HEK293 (cell line): ENCODE results near the gene RNF225.

Experiments
- AEBP2 ChIP-seq: fragments of 450-650 bp; formaldehyde crosslinking; IDR thresholded peaks from 2 replicates; pipeline ENCODE4 v1.5.1; 2016; ENCODE audit warnings: missing biosample characterization, missing genetic modification characterization, borderline replicate concordance
- PRDM2 ChIP-seq: fragments of 450-650 bp; formaldehyde crosslinking; IDR thresholded peaks from 2 replicates; pipeline ENCODE4 v1.5.1; 2016; ENCODE audit warnings: missing biosample characterization, missing genetic modification characterization, borderline replicate concordance
- PRDM4 ChIP-seq: fragments of 450-650 bp; formaldehyde crosslinking; IDR thresholded peaks from 2 replicates; pipeline ENCODE4 v1.5.1; 2017; ENCODE audit warnings: missing biosample characterization, missing genetic modification characterization
- RBAK ChIP-seq: fragments of 450-650 bp; formaldehyde crosslinking; IDR thresholded peaks from 2 replicates; pipeline ENCODE4 v1.5.1; 2016; ENCODE audit warnings: missing biosample characterization, missing genetic modification characterization
- TCF7L2 ChIP-seq: IDR thresholded peaks from 2 replicates; pipeline ENCODE4 v1.6.1; 2011; ENCODE audit warnings: low read depth, mild to moderate bottlenecking, inconsistent platforms, low read length, moderate library complexity, borderline replicate concordance
- ZBTB1 ChIP-seq: fragments of 450-650 bp; formaldehyde crosslinking; IDR thresholded peaks from 2 replicates; pipeline ENCODE4 v1.5.1; 2016; ENCODE audit warnings: missing biosample characterization, missing genetic modification characterization
- ZEB2 ChIP-seq: fragments of 450-650 bp; formaldehyde crosslinking; IDR thresholded peaks from 2 replicates; pipeline ENCODE4 v1.5.1; 2016; ENCODE audit warnings: missing biosample characterization, missing genetic modification characterization
- ZNF138 ChIP-seq: fragments of 450-650 bp; formaldehyde crosslinking; IDR thresholded peaks from 2 replicates; pipeline ENCODE4 v1.5.1; 2016; ENCODE audit warnings: missing biosample characterization, missing genetic modification characterization, borderline replicate concordance
- ZNF174 ChIP-seq: fragments of 450-650 bp; formaldehyde crosslinking; IDR thresholded peaks from 2 replicates; pipeline ENCODE4 v1.5.0; 2017; ENCODE audit warnings: missing biosample characterization, mild to moderate bottlenecking, missing genetic modification characterization
- ZNF2 ChIP-seq: fragments of 450-650 bp; formaldehyde crosslinking; IDR thresholded peaks from 2 replicates; pipeline ENCODE4 v1.5.1; 2016; ENCODE audit warnings: missing biosample characterization, missing genetic modification characterization
- ZNF239 ChIP-seq: fragments of 450-650 bp; formaldehyde crosslinking; IDR thresholded peaks from 2 replicates; pipeline ENCODE4 v1.5.1; 2016; ENCODE audit warnings: missing biosample characterization, missing genetic modification characterization
- ZNF394 ChIP-seq: fragments of 450-650 bp; formaldehyde crosslinking; IDR thresholded peaks from 2 replicates; pipeline ENCODE4 v1.5.1; 2016; ENCODE audit warnings: missing biosample characterization, missing genetic modification characterization, mild to moderate bottlenecking, moderate library complexity, borderline replicate concordance
- ZNF621 ChIP-seq: fragments of 450-650 bp; formaldehyde crosslinking; IDR thresholded peaks from 2 replicates; pipeline ENCODE4 v1.5.1; 2017; ENCODE audit warnings: missing biosample characterization, missing genetic modification characterization
- ZSCAN5A ChIP-seq: fragments of 450-650 bp; formaldehyde crosslinking; IDR thresholded peaks from 2 replicates; pipeline ENCODE4 v1.5.1; 2016; ENCODE audit warnings: missing biosample characterization, missing genetic modification characterization
- TF ChIP-seq, protein P1 (sequence below): fragments of 450-650 bp; formaldehyde crosslinking; IDR thresholded peaks from 2 replicates; pipeline ENCODE4 v1.5.1; 2016; ENCODE audit warnings: missing biosample characterization, missing genetic modification characterization
- TF ChIP-seq, protein P2 (sequence below): fragments of 450-650 bp; formaldehyde crosslinking; IDR thresholded peaks from 2 replicates; pipeline ENCODE4 v1.5.1; 2016; ENCODE audit warnings: missing biosample characterization, missing genetic modification characterization
- TF ChIP-seq, protein P3 (sequence below): fragments of 450-650 bp; formaldehyde crosslinking; IDR thresholded peaks from 2 replicates; pipeline ENCODE4 v1.5.1; 2016; ENCODE audit warnings: missing biosample characterization, missing genetic modification characterization
- TF ChIP-seq, protein P4 (sequence below): fragments of 450-650 bp; formaldehyde crosslinking; IDR thresholded peaks from 2 replicates; pipeline ENCODE4 v1.5.1; 2016; ENCODE audit warnings: missing biosample characterization, missing genetic modification characterization

RNF225 gene

GRCh38 chr19:58380662-58381459 lies 14.6 kb upstream of the RNF225 start, which contains the start of gene ZNF837 (continued):
- TF ChIP-seq, protein P1, sequence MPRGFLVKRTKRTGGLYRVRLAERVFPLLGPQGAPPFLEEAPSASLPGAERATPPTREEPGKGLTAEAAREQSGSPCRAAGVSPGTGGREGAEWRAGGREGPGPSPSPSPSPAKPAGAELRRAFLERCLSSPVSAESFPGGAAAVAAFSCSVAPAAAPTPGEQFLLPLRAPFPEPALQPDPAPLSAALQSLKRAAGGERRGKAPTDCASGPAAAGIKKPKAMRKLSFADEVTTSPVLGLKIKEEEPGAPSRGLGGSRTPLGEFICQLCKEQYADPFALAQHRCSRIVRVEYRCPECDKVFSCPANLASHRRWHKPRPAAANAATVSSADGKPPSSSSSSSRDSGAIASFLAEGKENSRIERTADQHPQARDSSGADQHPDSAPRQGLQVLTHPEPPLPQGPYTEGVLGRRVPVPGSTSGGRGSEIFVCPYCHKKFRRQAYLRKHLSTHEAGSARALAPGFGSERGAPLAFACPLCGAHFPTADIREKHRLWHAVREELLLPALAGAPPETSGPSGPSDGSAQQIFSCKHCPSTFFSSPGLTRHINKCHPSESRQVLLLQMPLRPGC: peak; percentile 79
- TF ChIP-seq ZNF394 (tag by site-specific recombination) (peak; percentile 70), ZNF621 (tag by site-specific recombination) (no peak), ZEB2 (tag by site-specific recombination) (peak; percentile 87; the same call in 1 of the 2 replicates), ZBTB1 (tag by site-specific recombination) (no peak), AEBP2 (tag by site-specific recombination) (no peak), RBAK (tag by site-specific recombination) (no peak), ZSCAN5A (tag by site-specific recombination) (peak; percentile 97), ZNF239 (tag by site-specific recombination) (0 out of 2 replicates have a peak, but pooled peaks have one; percentile 25), ZNF174 (no peak), ZNF138 (tag by site-specific recombination) (no peak), PRDM2 (tag by site-specific recombination) (no peak), PRDM4 (tag by site-specific recombination) (peak; percentile 86), ZNF2 (tag by site-specific recombination) (peak; percentile 89), TCF7L2 (peak; percentile 67; the same call in 1 of the 2 replicates)
- TF ChIP-seq, protein P2, sequence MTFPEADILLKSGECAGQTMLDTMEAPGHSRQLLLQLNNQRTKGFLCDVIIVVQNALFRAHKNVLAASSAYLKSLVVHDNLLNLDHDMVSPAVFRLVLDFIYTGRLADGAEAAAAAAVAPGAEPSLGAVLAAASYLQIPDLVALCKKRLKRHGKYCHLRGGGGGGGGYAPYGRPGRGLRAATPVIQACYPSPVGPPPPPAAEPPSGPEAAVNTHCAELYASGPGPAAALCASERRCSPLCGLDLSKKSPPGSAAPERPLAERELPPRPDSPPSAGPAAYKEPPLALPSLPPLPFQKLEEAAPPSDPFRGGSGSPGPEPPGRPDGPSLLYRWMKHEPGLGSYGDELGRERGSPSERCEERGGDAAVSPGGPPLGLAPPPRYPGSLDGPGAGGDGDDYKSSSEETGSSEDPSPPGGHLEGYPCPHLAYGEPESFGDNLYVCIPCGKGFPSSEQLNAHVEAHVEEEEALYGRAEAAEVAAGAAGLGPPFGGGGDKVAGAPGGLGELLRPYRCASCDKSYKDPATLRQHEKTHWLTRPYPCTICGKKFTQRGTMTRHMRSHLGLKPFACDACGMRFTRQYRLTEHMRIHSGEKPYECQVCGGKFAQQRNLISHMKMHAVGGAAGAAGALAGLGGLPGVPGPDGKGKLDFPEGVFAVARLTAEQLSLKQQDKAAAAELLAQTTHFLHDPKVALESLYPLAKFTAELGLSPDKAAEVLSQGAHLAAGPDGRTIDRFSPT (tag by site-specific recombination): no peak
- TF ChIP-seq, protein P3, sequence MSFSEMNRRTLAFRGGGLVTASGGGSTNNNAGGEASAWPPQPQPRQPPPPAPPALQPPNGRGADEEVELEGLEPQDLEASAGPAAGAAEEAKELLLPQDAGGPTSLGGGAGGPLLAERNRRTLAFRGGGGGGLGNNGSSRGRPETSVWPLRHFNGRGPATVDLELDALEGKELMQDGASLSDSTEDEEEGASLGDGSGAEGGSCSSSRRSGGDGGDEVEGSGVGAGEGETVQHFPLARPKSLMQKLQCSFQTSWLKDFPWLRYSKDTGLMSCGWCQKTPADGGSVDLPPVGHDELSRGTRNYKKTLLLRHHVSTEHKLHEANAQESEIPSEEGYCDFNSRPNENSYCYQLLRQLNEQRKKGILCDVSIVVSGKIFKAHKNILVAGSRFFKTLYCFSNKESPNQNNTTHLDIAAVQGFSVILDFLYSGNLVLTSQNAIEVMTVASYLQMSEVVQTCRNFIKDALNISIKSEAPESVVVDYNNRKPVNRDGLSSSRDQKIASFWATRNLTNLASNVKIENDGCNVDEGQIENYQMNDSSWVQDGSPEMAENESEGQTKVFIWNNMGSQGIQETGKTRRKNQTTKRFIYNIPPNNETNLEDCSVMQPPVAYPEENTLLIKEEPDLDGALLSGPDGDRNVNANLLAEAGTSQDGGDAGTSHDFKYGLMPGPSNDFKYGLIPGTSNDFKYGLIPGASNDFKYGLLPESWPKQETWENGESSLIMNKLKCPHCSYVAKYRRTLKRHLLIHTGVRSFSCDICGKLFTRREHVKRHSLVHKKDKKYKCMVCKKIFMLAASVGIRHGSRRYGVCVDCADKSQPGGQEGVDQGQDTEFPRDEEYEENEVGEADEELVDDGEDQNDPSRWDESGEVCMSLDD (tag by site-specific recombination): peak; percentile 87
- TF ChIP-seq, protein P4, sequence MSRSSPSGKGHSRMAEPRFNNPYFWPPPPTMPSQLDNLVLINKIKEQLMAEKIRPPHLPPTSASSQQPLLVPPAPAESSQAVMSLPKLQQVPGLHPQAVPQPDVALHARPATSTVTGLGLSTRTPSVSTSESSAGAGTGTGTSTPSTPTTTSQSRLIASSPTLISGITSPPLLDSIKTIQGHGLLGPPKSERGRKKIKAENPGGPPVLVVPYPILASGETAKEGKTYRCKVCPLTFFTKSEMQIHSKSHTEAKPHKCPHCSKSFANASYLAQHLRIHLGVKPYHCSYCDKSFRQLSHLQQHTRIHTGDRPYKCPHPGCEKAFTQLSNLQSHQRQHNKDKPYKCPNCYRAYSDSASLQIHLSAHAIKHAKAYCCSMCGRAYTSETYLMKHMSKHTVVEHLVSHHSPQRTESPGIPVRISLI: no peak
